Amniotic epithelial cell (primary cell): ENCODE measurements around the gene GOPC.

ENCODE experiments used
- DNase-seq: peaks from one replicate; pipeline ENCODE4 v3.0.0-alpha.2; 2010; ENCODE audit warnings: low read depth

GOPC gene

DNA sequence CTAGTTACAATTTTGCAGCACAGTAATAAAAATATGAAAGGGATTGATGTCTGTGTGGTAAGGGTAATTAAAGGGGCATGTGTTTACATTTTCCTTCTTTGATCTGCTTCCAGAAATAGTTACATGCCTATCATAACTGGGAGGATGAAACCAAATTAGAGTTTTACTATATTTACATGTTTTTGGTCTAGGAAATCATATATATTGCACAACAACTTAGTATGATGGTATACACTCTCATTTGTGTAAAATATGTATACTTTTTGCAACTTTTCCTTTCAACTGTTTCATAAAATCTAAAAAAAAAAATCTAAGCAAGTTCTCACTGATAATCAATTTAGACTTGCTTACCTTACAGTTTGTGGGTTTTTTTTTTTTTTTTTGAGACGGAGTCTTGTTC, 87.7 kb downstream of the GOPC start:
- no peak for DNase-seq

DNA sequence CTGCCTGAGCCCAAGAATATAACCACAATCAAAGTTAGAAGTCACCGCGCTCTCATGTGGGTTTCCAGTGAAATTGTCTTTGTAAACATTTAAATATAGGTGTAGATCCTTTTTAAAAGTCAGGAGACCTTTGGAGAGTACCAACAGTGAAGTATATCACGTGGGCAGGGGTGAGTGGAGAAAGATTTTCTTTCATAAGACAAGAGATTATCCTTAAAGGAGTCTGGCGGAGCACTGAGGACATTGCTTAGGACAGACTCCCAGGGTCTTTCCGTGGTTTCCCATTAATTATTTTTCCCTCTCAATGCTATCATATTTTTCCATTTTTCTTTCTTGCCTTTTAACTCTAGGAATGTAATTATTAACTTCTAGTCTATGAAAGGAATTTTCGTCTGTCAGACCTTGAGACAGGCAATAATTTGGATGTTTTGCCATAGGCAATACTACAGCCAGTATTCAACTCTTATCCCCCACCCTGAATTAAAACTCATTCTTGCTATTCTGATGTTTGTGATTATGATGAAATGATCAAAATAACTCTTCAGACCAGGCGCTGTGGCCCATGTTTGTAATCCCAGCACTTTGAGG, 88.4 kb downstream of the GOPC start:
- DNase-seq, result no peak

DNA sequence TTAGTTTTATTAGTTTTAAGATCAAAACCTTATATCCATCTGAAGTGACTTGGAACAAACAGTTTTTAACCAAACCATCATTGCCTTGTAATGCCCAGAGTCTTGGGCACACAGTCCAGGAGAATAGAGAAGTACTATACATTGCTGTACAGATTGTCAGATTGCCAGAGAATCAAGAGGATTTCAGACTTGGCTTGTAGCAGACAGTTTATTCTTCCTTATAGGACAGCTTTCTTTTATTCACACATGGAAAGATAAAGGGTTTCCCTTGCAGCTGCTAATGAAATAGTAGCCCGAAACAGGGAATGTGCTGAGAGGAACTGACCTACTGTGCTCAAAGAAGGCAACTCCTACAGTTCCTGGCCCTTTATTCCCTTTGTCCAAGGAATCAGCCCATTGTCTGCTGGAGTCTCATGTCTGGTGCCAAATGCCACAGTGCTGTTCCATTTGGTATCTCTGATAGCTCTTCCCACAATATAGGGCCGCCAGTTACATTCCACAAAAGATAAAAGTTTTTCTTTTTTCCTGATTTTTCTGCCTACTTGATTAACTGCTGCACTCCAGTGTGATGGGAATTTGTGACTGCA, 89.2 kb downstream of the GOPC start:
- DNase-seq, result no peak

DNA sequence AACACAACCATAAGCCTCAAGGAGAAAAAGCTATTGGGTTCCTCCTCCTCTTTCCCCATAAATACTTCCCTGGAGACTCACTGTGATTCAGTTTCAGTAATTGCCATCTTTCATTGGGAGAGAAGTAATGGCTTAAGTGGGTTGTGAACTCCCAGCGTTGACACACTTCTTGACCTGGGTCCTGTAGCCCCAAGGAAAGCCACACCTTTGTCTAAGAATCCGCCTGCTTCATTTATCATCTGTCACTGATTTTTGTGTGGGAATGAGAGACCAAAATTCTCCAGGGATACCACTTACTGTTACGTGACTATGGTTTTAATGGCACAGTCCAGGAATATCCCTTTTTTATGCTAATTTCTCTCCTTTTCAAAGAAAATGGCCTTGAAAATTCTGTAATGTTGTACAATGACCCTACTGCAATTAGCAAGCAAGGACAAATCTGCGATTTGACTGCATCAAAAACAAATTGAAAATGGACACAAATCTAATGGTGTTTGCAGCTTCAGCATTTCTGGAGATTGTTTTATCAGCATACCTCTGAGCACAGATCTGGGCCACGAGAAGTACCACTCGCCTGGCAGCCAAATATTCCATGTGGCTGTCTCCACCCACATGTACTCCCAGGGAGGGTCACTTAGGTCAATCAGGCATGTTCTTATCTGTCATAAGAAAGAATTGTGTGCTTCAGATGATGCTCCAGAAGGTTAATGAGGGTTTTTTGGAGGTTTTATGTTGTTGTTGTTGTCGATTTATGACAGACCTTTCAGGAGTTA, 90.1 kb downstream of the GOPC start:
- no peak for DNase-seq
